ENCODE results near the gene KLF6.

DNA sequence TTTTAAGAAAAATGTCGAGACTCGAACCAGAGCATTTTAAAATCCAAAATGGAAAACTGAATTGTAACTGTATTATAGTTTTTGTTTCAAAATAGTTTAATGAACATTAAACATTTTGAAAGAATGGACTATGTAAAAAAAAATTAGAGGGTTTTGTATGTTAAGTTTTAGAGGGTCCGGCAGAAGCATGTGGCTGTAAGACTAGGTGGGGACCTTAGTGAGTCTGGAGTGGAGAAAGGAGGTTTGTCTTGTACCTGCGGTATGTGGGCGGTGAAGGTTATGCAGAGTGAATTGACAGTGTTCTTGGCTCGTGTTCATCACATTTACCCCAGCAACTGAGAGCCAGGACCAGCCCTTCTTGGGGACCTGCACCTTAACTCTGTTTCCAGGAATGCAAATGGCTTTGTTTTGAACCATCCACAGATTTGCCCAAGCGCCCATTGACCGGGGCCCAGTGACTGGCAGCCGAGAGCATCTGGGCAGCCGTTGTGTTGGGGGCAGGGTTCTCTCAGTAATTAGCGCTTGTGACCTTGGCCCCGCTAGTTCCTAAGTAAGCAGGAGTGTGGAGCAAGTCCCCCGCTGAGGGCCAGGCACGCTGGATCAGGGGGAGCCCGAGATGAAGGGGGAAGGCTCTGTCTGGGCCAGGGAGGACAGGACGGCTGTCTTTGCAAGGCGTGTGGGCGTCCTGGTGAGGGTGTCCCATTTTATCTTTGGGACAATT lies 1.4 kb upstream of the KLF6 start:
- TF ChIP-seq CTCF (conservative IDR thresholded peaks at IDR 0.05) (no peak), EZH2 (IDR thresholded peaks at IDR 0.05; ENCODE audit: low read depth) (no peak)
